Osteocyte (in vitro differentiated cells): ENCODE data around the gene METAP1D. TPM values are rescaled to one million over a fixed set of nuclear protein-coding genes. Genes with fewer than 3 reads are reported as not detected.

Experiments used
- DNase-seq: peaks from one replicate; pipeline ENCODE4 v3.0.0; 2021; ENCODE audit warnings: mixed read lengths; ENCODE audit not compliant: unreplicated experiment; ENCODE audit errors: extremely low spot score
- H3K27ac Mint-ChIP-seq: one replicate; pipeline ENCODE4 v1.8.0; 2021; ENCODE audit warnings: mild to moderate bottlenecking, mixed read lengths; ENCODE audit not compliant: unreplicated experiment
- H3K27me3 Mint-ChIP-seq: one replicate; pipeline ENCODE4 v1.8.0; 2021; ENCODE audit warnings: mixed read lengths; ENCODE audit not compliant: unreplicated experiment
- H3K36me3 Mint-ChIP-seq: one replicate; pipeline ENCODE4 v1.8.0; 2021; ENCODE audit warnings: mixed read lengths; ENCODE audit not compliant: unreplicated experiment
- H3K4me1 Mint-ChIP-seq: one replicate; pipeline ENCODE4 v1.8.0; 2021; ENCODE audit warnings: mixed read lengths; ENCODE audit not compliant: unreplicated experiment
- H3K4me3 Mint-ChIP-seq: one replicate; pipeline ENCODE4 v1.8.0; 2021; ENCODE audit warnings: mild to moderate bottlenecking, moderate library complexity, mixed read lengths; ENCODE audit not compliant: unreplicated experiment
- H3K9me3 Mint-ChIP-seq: one replicate; pipeline ENCODE4 v1.8.0; 2021; ENCODE audit warnings: mixed read lengths; ENCODE audit not compliant: unreplicated experiment
- total RNA-seq: library from RNA; stranded (reverse); gene quantifications from 2 replicates; pipeline ENCODE4 v1.2.1, GENCODE V29; 2021
- TF ChIP-seq, protein P1 (sequence below): fragments of 200-600 bp; sonication (generic); IDR thresholded peaks from 2 replicates; pipeline ENCODE4 v1.5.0; 2021; ENCODE audit warnings: antibody characterized with exemption, mild to moderate bottlenecking, moderate library complexity

METAP1D gene
- total RNA-seq, 1 donor from 2014 or later = 8.5 TPM

DNA sequence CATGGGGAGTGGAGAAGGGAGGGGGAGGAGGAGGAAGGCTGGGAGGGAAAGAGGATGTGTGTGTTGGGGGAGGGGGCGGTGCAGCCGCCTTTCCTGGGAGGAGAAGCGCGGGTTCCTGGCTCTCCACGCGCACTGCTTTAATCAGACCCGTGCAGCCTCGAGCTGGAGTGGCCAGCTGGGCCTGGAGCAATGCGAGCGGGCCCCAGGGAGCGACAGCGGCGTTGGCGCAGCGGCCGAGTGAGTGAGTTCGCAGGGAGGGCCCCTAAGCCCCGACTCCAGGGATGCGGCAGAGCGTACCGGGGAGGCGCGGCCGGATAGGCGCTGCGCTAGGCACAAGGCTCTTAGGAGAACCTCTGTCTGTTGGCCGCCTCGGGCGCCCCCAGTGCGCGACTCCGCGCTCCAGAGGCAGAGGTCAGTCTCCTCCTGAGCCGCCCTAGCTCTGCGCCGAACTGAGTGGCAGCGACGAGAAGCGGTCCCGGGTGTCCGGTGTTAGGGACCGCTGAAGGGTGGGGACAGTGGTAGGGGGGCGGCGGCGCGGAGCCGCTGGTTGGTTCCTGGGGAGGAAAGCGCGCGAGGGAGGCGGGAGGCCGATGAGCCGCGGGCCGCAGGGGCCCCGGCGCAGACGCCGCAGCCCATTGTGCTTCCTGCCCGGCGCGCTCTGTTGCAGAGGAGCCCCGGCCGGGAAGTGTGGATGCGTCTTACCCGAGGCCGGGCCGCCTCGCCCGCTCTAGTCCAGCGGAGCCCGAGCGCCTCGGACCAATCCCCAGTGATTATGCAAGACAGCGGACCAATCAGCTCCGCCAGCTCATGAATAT, 85.1 kb downstream of the METAP1D start:
- H3K4me1 Mint-ChIP-seq = peaks cover 43% of the 10 kb centered on the region
- peak; percentile 98 for DNase-seq
- H3K27me3 Mint-ChIP-seq = no peaks in the 10 kb centered on the region
- no peaks in the 10 kb centered on the region for H3K9me3 Mint-ChIP-seq
- peaks cover 23% of the 10 kb centered on the region for H3K36me3 Mint-ChIP-seq
- peak overlapping the region; percentile 99 for H3K4me3 Mint-ChIP-seq
- TF ChIP-seq, protein P1, sequence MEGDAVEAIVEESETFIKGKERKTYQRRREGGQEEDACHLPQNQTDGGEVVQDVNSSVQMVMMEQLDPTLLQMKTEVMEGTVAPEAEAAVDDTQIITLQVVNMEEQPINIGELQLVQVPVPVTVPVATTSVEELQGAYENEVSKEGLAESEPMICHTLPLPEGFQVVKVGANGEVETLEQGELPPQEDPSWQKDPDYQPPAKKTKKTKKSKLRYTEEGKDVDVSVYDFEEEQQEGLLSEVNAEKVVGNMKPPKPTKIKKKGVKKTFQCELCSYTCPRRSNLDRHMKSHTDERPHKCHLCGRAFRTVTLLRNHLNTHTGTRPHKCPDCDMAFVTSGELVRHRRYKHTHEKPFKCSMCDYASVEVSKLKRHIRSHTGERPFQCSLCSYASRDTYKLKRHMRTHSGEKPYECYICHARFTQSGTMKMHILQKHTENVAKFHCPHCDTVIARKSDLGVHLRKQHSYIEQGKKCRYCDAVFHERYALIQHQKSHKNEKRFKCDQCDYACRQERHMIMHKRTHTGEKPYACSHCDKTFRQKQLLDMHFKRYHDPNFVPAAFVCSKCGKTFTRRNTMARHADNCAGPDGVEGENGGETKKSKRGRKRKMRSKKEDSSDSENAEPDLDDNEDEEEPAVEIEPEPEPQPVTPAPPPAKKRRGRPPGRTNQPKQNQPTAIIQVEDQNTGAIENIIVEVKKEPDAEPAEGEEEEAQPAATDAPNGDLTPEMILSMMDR = no peak
- H3K27ac Mint-ChIP-seq = peak overlapping the region; percentile 100

DNA sequence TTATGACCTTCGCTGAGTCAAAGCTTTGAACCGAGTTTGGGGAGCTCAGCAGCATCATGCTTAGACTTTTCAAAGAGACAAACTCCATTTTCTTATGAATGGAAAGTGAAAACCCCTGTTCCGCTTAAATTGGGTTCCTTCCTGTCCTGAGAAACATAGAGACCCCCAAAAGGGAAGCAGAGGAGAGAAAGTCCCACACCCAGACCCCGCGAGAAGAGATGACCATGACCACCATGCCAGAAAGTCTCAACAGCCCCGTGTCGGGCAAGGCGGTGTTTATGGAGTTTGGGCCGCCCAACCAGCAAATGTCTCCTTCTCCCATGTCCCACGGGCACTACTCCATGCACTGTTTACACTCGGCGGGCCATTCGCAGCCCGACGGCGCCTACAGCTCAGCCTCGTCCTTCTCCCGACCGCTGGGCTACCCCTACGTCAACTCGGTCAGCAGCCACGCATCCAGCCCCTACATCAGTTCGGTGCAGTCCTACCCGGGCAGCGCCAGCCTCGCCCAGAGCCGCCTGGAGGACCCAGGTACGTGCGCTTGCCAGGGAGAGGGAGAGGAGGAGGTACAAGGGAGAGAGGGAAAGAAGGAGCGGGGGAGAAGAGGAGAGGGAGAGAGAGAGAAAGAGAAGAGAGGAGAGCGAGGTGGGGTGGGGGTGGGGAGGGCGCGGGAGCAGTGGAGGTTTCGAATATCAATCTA, 85.9 kb downstream of the METAP1D start, which contains the start of gene DLX1:
DLX1 (plus strand) TSS at position 48 of the 700 bp plus-strand sequence; CDS start at position 219, 171 bp downstream.
- peak; percentile 84 for DNase-seq
- H3K4me1 Mint-ChIP-seq = peaks cover 51% of the 10 kb centered on the region
- peak within 1 kb of the TSS; percentile 100 for H3K27ac Mint-ChIP-seq
- H3K27me3 Mint-ChIP-seq = no peaks in the 10 kb centered on the region
- no peaks in the 10 kb centered on the region for H3K9me3 Mint-ChIP-seq
- H3K4me3 Mint-ChIP-seq = peak within 1 kb of the TSS; percentile 99
- TF ChIP-seq, protein P1 = no peak
- peaks cover 19% of the 10 kb centered on the region for H3K36me3 Mint-ChIP-seq

DNA sequence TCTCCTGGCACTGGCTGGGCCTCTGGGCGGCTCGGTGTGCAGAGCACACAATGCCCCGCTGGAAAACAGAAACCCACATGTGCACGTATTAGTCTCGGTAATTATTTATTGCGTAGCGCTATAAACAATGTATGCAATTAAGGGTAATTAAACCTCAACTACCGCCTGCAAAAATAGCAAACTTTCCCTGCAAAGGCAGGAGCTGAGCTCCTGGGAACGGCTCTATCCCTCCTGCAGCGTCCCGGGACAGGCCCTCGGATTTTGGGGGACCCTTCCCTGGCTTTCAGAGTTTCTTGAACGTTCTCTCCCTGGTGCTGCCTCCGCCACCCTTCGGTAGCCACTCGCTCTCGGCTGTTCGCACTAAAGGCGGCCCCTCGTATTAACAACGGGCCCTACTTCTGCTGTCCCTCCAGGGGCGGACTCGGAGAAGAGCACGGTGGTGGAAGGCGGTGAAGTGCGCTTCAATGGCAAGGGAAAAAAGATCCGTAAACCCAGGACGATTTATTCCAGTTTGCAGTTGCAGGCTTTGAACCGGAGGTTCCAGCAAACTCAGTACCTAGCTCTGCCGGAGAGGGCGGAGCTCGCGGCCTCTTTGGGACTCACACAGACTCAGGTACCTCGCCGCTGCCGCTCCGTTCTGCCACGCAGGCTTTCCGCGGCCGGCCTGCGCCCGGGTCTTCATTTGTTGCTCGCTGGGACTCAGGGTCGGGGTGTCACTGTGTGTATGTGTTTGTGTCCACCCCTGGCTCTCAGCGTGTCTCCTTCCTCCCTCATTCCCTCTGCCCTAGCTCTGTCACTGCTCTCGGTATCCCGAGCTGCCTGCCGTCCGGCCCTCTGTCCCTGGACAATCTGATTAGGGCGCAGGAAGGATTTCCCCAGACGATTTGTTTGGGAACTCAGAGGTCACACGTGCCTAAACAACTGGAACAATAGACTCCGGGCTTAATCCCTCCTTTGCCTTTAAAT, 86.8 kb downstream of the METAP1D start:
- DNase-seq = peak; percentile 78
- no peaks in the 10 kb centered on the region for H3K27me3 Mint-ChIP-seq
- H3K27ac Mint-ChIP-seq = peak overlapping the region; percentile 100
- H3K36me3 Mint-ChIP-seq = peaks cover 19% of the 10 kb centered on the region
- TF ChIP-seq, protein P1 = peak; percentile 40
- H3K4me1 Mint-ChIP-seq = peaks cover 58% of the 10 kb centered on the region
- no peaks in the 10 kb centered on the region for H3K9me3 Mint-ChIP-seq
- H3K4me3 Mint-ChIP-seq = peak overlapping the region; percentile 99

DNA sequence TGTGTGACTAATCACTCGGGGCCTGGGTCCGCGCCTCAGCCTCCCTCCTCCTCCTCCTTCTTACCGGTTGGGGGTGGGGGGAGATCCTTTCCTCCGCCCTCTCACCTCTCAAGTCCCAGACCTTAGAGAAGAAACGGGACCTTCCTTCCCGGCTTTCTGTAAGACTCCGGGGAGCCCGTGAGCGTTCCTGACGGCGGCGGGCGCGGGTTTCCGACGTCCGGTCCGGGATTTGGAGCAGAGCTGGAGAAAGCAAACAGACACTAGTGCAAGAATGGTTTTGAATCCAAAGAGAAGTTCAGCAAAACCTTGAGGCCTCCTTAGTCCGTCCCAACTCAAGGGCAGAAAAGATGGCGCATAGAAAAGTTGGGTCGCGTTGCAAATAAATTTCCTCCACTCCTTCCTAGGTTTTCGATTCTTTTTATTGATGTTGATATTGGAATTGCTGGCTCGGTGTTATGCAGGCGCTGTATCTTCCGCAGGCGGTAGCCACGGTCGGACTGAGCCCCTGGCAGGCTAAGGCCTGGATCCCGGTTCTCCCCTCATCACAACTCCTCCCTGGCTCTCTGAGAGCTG, 87.5 kb downstream of the METAP1D start:
- H3K27ac Mint-ChIP-seq = peak overlapping the region; percentile 100
- H3K4me3 Mint-ChIP-seq = peak overlapping the region; percentile 99
- H3K36me3 Mint-ChIP-seq = peaks cover 19% of the 10 kb centered on the region
- no peaks in the 10 kb centered on the region for H3K27me3 Mint-ChIP-seq
- TF ChIP-seq, protein P1 = no peak
- no peaks in the 10 kb centered on the region for H3K9me3 Mint-ChIP-seq
- DNase-seq = no peak
- peaks cover 61% of the 10 kb centered on the region for H3K4me1 Mint-ChIP-seq
